BJ (cell line): ENCODE data around the gene GAP43. TPM values are rescaled to one million over a fixed set of nuclear protein-coding genes. Genes with fewer than 3 reads are reported as not detected.

Source experiments
- CTCF ChIA-PET: fragments of 350-600 bp; formaldehyde crosslinking; extraction: SDS; loops from one replicate; lab custom pipeline; 2021; ENCODE audit warnings: antibody characterized with exemption, inconsistent platforms; lab: Yijun Ruan, JAX
- POLR2A ChIA-PET: fragments of 300-600 bp; sonication (Branson Sonifier 250); formaldehyde crosslinking; extraction: SDS; loops from one replicate; lab custom pipeline; 2021; ENCODE audit warnings: antibody characterized with exemption; lab: Charles Lee
- DNase-seq: peaks from one replicate; pipeline ENCODE4 v3.0.0-alpha.2; 2011; ENCODE audit warnings: low read depth
- H3K27me3 ChIP-seq: 2 replicates; pipeline ENCODE4 v1.6.0; 2011; ENCODE audit warnings: low read length; ENCODE audit not compliant: control insufficient read depth, insufficient read depth
- H3K36me3 ChIP-seq: 2 replicates; pipeline ENCODE4 v1.5.1; 2011; ENCODE audit warnings: low read length; ENCODE audit not compliant: control insufficient read depth, insufficient read depth
- H3K4me3 ChIP-seq: 2 replicates; pipeline ENCODE4 v1.5.1; 2011; ENCODE audit warnings: low read depth, mild to moderate bottlenecking, control low read depth, low read length
- CTCF ChIP-seq: IDR thresholded peaks from 2 replicates; pipeline ENCODE4 v1.5.1; 2011; ENCODE audit warnings: low read depth, mild to moderate bottlenecking, control low read depth, inconsistent platforms, low read length, moderate library complexity; ENCODE audit not compliant: insufficient read depth
- polyA plus RNA-seq: library from polyadenylated mRNA; depleted of rRNA; stranded (reverse); fragments of >200 nt; gene quantifications from 2 replicates; pipeline ENCODE4 v1.2.3, GENCODE V29; 2011

GAP43 gene
- polyA plus RNA-seq, 1 experiment = 0.12 TPM

- no peak overlapping the region for H3K4me3 ChIP-seq
- ChIA-PET POLR2A (no interaction called here), CTCF (no interaction called here)
- no peaks in the 10 kb centered on the region for H3K27me3 ChIP-seq
- no peak for DNase-seq
- no peak for TF ChIP-seq CTCF
- no peaks in the 10 kb centered on the region for H3K36me3 ChIP-seq
These were observed 22.8 kb downstream of the GAP43 start for GRCh38 chr3:115646027-115646690.

GRCh38 chr3:115648559-115648958 lies 25.2 kb downstream of the GAP43 start:
- ChIA-PET POLR2A (no interaction called here), CTCF (interaction anchor here (0.5 to 1.7 kb wide), 2 partner anchors 13 to 24 kb away, joined by 3 read pairs; no protein-coding TSS in a partner anchor)
- no peaks in the 10 kb centered on the region for H3K36me3 ChIP-seq
- no peaks in the 10 kb centered on the region for H3K27me3 ChIP-seq
- no peak for DNase-seq
- H3K4me3 ChIP-seq = no peak overlapping the region
- TF ChIP-seq CTCF = no peak

GRCh38 chr3:115651087-115651486 lies 27.8 kb downstream of the GAP43 start:
- no peak for TF ChIP-seq CTCF
- DNase-seq = no peak
- POLR2A ChIA-PET = no interaction called here

GRCh38 chr3:115651599-115651998 lies 28.3 kb downstream of the GAP43 start:
- no peaks in the 10 kb centered on the region for H3K27me3 ChIP-seq
- POLR2A ChIA-PET = no interaction called here
- no peak for DNase-seq
- no peak for TF ChIP-seq CTCF
- no peaks in the 10 kb centered on the region for H3K36me3 ChIP-seq
- CTCF ChIA-PET = no interaction called here
- H3K4me3 ChIP-seq = no peak overlapping the region

More at GRCh38 chr3:115651087-115651486, 27.8 kb downstream of the GAP43 start:
- CTCF ChIA-PET = no interaction called here
- no peaks in the 10 kb centered on the region for H3K27me3 ChIP-seq
- H3K4me3 ChIP-seq = no peak overlapping the region
- H3K36me3 ChIP-seq = no peaks in the 10 kb centered on the region

GRCh38 chr3:115652738-115653137 lies 29.4 kb downstream of the GAP43 start:
- ChIA-PET POLR2A (no interaction called here), CTCF (no interaction called here)
- Histone ChIP-seq H3K4me3 (no peak overlapping the region), H3K36me3 (no peaks in the 10 kb centered on the region), H3K27me3 (no peaks in the 10 kb centered on the region)
- TF ChIP-seq CTCF = no peak
- DNase-seq = no peak
